Measurements from ENCODE around the gene UNC45B. TPM values are rescaled to one million over a fixed set of nuclear protein-coding genes. Genes with fewer than 3 reads are reported as not detected.

The UNC45B gene
- polyA plus RNA-seq, 1 of the 3 experiments (the other 2 are of a cell fraction): not detected

GRCh38 chr17:35213412-35213940 lies 65.9 kb downstream of the UNC45B start:
- Histone ChIP-seq H3K9me2 (no peaks in the 10 kb centered on the region), H3K4me1 (ENCODE audit: control insufficient read depth in 1 of 2, insufficient read depth in 2 of 2, low read depth in 1 of 2, low read length in 1 of 2) (no peaks in the 10 kb centered on the region), H3K27ac (ENCODE audit: low read depth in 2 of 2, low read length in 1 of 2) (no peak overlapping the region), H3K79me2 (ENCODE audit: insufficient read depth) (no peaks in the 10 kb centered on the region), H3K9ac (no peak overlapping the region), H3K36me3 (replicated peaks in 1 of 2; ENCODE audit: control insufficient read depth in 1 of 2, insufficient read depth in 2 of 2, low read length in 1 of 2) (no peaks in the 10 kb centered on the region), H3K9me3 (no peaks in the 10 kb centered on the region), H3F3A (replicated peaks; ENCODE audit: insufficient read depth) (no peaks in the 10 kb centered on the region), H2AFZ (ENCODE audit: low read depth) (no peak overlapping the region), H3K27me3 (ENCODE audit: insufficient read depth) (peaks cover 24% of the 10 kb centered on the region; the same call in 1 of the 2 replicates), H4K20me1 (ENCODE audit: insufficient read depth) (no peaks in the 10 kb centered on the region), H3K4me2 (no peak overlapping the region), H3K4me3 (ENCODE audit: low read depth in 2 of 2, low read length in 1 of 2) (no peak overlapping the region)
- ChIA-PET CTCF (no interaction called here), POLR2A (no interaction called here)
- 16% methylated on average over 5 of the region's 5 CpGs for WGBS (ENCODE audit: low lambda C conversion rate)
- no peak for DNase-seq
- TF ChIP-seq USF1 (IDR thresholded peaks at IDR 0.05; ENCODE audit: borderline replicate concordance, low read depth): no peak
- no peak for TF ChIP-seq CHD2 (IDR thresholded peaks at IDR 0.05; ENCODE audit: low read length, partially characterized antibody)
- no peak for TF ChIP-seq TEAD4 (IDR thresholded peaks at IDR 0.05; ENCODE audit: borderline replicate concordance, insufficient read depth)
- TF ChIP-seq RAD21 (IDR thresholded peaks at IDR 0.05; ENCODE audit: low read length): no peak
- no peak for TF ChIP-seq RCOR1 (IDR thresholded peaks at IDR 0.05; ENCODE audit: low read length)

DNA sequence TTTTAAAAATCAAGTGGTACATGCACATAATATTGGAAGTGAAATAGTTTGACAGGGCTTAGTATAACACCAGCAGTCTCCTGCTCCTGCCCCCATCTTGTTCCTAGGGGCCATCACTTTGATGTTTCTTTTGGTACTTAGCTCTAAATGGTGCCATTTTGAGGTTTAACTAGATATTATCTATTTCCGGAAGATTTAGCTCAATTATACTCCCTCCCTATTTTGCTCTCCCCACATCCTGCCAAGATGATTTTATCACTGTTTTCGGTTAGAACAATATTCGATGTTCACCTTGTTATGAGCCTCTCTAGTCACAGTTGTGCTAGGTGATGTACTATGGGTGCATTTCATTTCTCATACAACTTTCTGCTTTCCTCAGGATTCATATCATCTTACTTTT lies 66.6 kb downstream of the UNC45B start:
- no peak for TF ChIP-seq FOXM1 (IDR thresholded peaks at IDR 0.05; ENCODE audit: low read depth)
- TF ChIP-seq USF1 (IDR thresholded peaks at IDR 0.05; ENCODE audit: borderline replicate concordance, low read depth): no peak
- TF ChIP-seq, protein P1, sequence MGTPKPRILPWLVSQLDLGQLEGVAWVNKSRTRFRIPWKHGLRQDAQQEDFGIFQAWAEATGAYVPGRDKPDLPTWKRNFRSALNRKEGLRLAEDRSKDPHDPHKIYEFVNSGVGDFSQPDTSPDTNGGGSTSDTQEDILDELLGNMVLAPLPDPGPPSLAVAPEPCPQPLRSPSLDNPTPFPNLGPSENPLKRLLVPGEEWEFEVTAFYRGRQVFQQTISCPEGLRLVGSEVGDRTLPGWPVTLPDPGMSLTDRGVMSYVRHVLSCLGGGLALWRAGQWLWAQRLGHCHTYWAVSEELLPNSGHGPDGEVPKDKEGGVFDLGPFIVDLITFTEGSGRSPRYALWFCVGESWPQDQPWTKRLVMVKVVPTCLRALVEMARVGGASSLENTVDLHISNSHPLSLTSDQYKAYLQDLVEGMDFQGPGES (IDR thresholded peaks at IDR 0.05; ENCODE audit: low read depth, low read length): no peak
- TF ChIP-seq NRF1 (IDR thresholded peaks at IDR 0.05; ENCODE audit: low read depth, low read length): no peak
- no peaks in the 10 kb centered on the region for H3K36me3 ChIP-seq (replicated peaks in 1 of 2; ENCODE audit: control insufficient read depth in 1 of 2, insufficient read depth in 2 of 2, low read length in 1 of 2)
- no peak overlapping the region for H3K9ac ChIP-seq
- H3K27me3 ChIP-seq (ENCODE audit: insufficient read depth): peaks cover 24% of the 10 kb centered on the region; the same call in 1 of the 2 replicates
- no peaks in the 10 kb centered on the region for H3K4me1 ChIP-seq (ENCODE audit: control insufficient read depth in 1 of 2, insufficient read depth in 2 of 2, low read depth in 1 of 2, low read length in 1 of 2)
- H3K27ac ChIP-seq (ENCODE audit: low read depth in 2 of 2, low read length in 1 of 2): no peak overlapping the region
- no peak overlapping the region for H3K4me3 ChIP-seq (ENCODE audit: low read depth in 2 of 2, low read length in 1 of 2)
- CTCF ChIA-PET: no interaction called here
- no peak overlapping the region for H3K4me2 ChIP-seq
- H3F3A ChIP-seq (replicated peaks; ENCODE audit: insufficient read depth): no peaks in the 10 kb centered on the region
- H2AFZ ChIP-seq (ENCODE audit: low read depth): no peak overlapping the region
- no peaks in the 10 kb centered on the region for H4K20me1 ChIP-seq (ENCODE audit: insufficient read depth)
- POLR2A ChIA-PET: no interaction called here
- WGBS (ENCODE audit: low lambda C conversion rate): 11% methylated on average over 3 of the region's 3 CpGs
- DNase-seq: no peak
- no peaks in the 10 kb centered on the region for H3K79me2 ChIP-seq (ENCODE audit: insufficient read depth)
- no peaks in the 10 kb centered on the region for H3K9me3 ChIP-seq
- no peaks in the 10 kb centered on the region for H3K9me2 ChIP-seq
